HepG2 (cell line): ENCODE measurements around the gene SGPL1. TPM values are rescaled to one million over a fixed set of nuclear protein-coding genes. Genes with fewer than 3 reads are reported as not detected.

Experiments
- ATAC-seq: fragments of 200-7000 bp; cut with Tn5 transposase; 3 replicates; pipeline ENCODE4 v1.9.1; 2020; ENCODE audit warnings: mild to moderate bottlenecking, moderate library complexity
- BruUV-seq: library from RNA; stranded (reverse); fragments of 400-500 nt; replicated peaks from 2 replicates; lab custom pipeline; 2021; lab: Mats Ljungman, UMichigan
- CTCF ChIA-PET: fragments of 300-600 bp; formaldehyde crosslinking; extraction: SDS; loops from one replicate; lab custom pipeline; 2021; ENCODE audit warnings: low total read pairs, inconsistent platforms, low intra/inter-chr PET ratio; lab: Yijun Ruan, JAX
- POLR2A ChIA-PET: fragments of 350-600 bp; sonication (Branson Sonifier 250); formaldehyde crosslinking; loops from one replicate; lab custom pipeline; 2020; ENCODE audit warnings: antibody characterized with exemption, inconsistent platforms; lab: Yijun Ruan, JAX
- DNase-seq: peaks from one replicate; pipeline ENCODE4 v3.0.0-alpha.2; 2015; ENCODE audit warnings: low spot score
- FAIRE-seq: peaks from 3 replicates; lab custom pipeline; 2011; peaks lifted over from hg19 to GRCh38; lab: Jason Lieb, UNC
- H2AFZ ChIP-seq: one replicate; pipeline ENCODE4 v1.6.1; 2011; ENCODE audit warnings: low read length, inconsistent platforms
- H3K27ac ChIP-seq: fragments of 300-600 bp; 3 replicates; pipeline ENCODE4 v1.8.0; 2011; ENCODE audit warnings: mixed run types, mild to moderate bottlenecking, mixed read lengths, low read length, inconsistent platforms; ENCODE audit not compliant: insufficient read depth; ENCODE audit errors: extremely low read length
- H3K27me3 ChIP-seq, 2 experiments: fragments of 200-600 bp in 1 of 2; 2 replicates in 1 of 2; 3 replicates in 1 of 2; pipeline versions ENCODE4 v1.6.0 to v1.8.0; 2011; ENCODE audit warnings: low read length in 2 of 2, mild to moderate bottlenecking in 2 of 2, moderate library complexity in 2 of 2, inconsistent platforms in 1 of 2; ENCODE audit not compliant: insufficient read depth in 2 of 2, control insufficient read depth in 1 of 2
- H3K36me3 ChIP-seq, 2 experiments: fragments of 200-600 bp in 1 of 2; replicated peaks in 1 of 2; 2 replicates in 1 of 2; 3 replicates in 1 of 2; pipeline versions ENCODE4 v1.5.1 to v1.8.0; 2011; ENCODE audit warnings: low read length in 2 of 2, inconsistent platforms in 1 of 2; ENCODE audit not compliant: insufficient read depth in 2 of 2, control insufficient read depth in 1 of 2
- H3K4me1 ChIP-seq: 2 replicates; pipeline ENCODE4 v1.5.1; 2012; ENCODE audit warnings: low read length, inconsistent platforms; ENCODE audit not compliant: insufficient read depth
- H3K4me2 ChIP-seq: 2 replicates; pipeline ENCODE4 v1.6.0; 2011; ENCODE audit warnings: low read depth, low read length, inconsistent platforms
- H3K4me3 ChIP-seq, 3 experiments: fragments of 200-600 bp in 1 of 3; sonication (generic), shearing (Covaris generic) in 1 of 3; replicated peaks in 1 of 3; 2 replicates each; pipeline ENCODE4 v1.5.1; 2011 to 2016; ENCODE audit warnings: low read length in 3 of 3, inconsistent platforms in 2 of 3, low read depth in 2 of 3, mild to moderate bottlenecking in 2 of 3, control low read depth in 1 of 3, mixed read lengths in 1 of 3; ENCODE audit not compliant: insufficient read depth in 1 of 3
- H3K79me2 ChIP-seq: one replicate; pipeline ENCODE4 v1.6.1; 2011; ENCODE audit warnings: low read length, inconsistent platforms; ENCODE audit not compliant: insufficient read depth
- H3K9ac ChIP-seq: 2 replicates; pipeline ENCODE4 v1.6.0; 2011; ENCODE audit warnings: mild to moderate bottlenecking, low read depth, low read length, inconsistent platforms; ENCODE audit not compliant: insufficient read depth
- H3K9me3 ChIP-seq: 2 replicates; pipeline ENCODE4 v1.5.1; 2012; ENCODE audit warnings: mild to moderate bottlenecking, low read length
- H4K20me1 ChIP-seq: 2 replicates; pipeline ENCODE4 v1.6.0; 2011; ENCODE audit warnings: inconsistent platforms, mild to moderate bottlenecking, low read length, moderate library complexity; ENCODE audit not compliant: insufficient read depth
- ARNT2 ChIP-seq: sonication (generic); formaldehyde crosslinking; IDR thresholded peaks from 2 replicates; pipeline ENCODE4 v1.8.0; 2022; ENCODE audit warnings: mild to moderate bottlenecking, low read depth, missing genetic modification reagents, moderate library complexity
- ATF5 ChIP-seq: sonication (generic); formaldehyde crosslinking; IDR thresholded peaks from 2 replicates; pipeline ENCODE4 v1.4.0; 2020; ENCODE audit warnings: mild to moderate bottlenecking, low read depth, missing genetic modification reagents
- ATF6 ChIP-seq: sonication (generic); formaldehyde crosslinking; conservative IDR thresholded peaks from 2 replicates; pipeline ENCODE4 v1.4.0; 2020; ENCODE audit warnings: missing genetic modification reagents
- HMGXB3 ChIP-seq: sonication (generic); formaldehyde crosslinking; IDR thresholded peaks from 2 replicates; pipeline ENCODE4 v1.4.0; 2020; ENCODE audit warnings: missing genetic modification reagents, borderline replicate concordance
- IKZF4 ChIP-seq: sonication (generic); formaldehyde crosslinking; IDR thresholded peaks from 2 replicates; pipeline ENCODE4 v1.5.1; 2020; ENCODE audit warnings: borderline replicate concordance, mild to moderate bottlenecking, low read depth, missing genetic modification reagents; ENCODE audit errors: not compliant biosample characterization
- MAX ChIP-seq: IDR thresholded peaks from 2 replicates; pipeline ENCODE4 v1.6.1; 2012; ENCODE audit warnings: inconsistent platforms
- MZF1 ChIP-seq: sonication (generic); formaldehyde crosslinking; IDR thresholded peaks from 2 replicates; pipeline ENCODE4 v1.8.1; 2023; ENCODE audit warnings: mild to moderate bottlenecking, missing genetic modification reagents, borderline replicate concordance
- NFE2L2 ChIP-seq: fragments of 150-350 bp; IDR thresholded peaks from 2 replicates; pipeline ENCODE4 v1.6.1; 2014; ENCODE audit warnings: low read length
- NFYB ChIP-seq: sonication (generic); formaldehyde crosslinking; IDR thresholded peaks from 2 replicates; pipeline ENCODE4 v1.4.0; 2020; ENCODE audit warnings: missing genetic modification reagents
- PITX1 ChIP-seq: sonication (generic); formaldehyde crosslinking; IDR thresholded peaks from 2 replicates; pipeline ENCODE4 v1.5.1; 2020; ENCODE audit warnings: mild to moderate bottlenecking, missing genetic modification reagents
- RARA ChIP-seq: IDR thresholded peaks from 2 replicates; pipeline ENCODE4 v1.6.1; 2016; ENCODE audit warnings: missing genetic modification reagents, missing compliant biosample characterization
- YY1 ChIP-seq: IDR thresholded peaks from 2 replicates; pipeline ENCODE4 v1.6.1; 2011; ENCODE audit warnings: low read length, low read depth, moderate library complexity, mild to moderate bottlenecking; ENCODE audit not compliant: insufficient read depth, insufficient replicate concordance
- ZNF17 ChIP-seq: sonication (generic); formaldehyde crosslinking; IDR thresholded peaks from 2 replicates; pipeline ENCODE4 v1.5.0; 2020; ENCODE audit warnings: mild to moderate bottlenecking, missing genetic modification reagents
- ZNF430 ChIP-seq: sonication (generic); formaldehyde crosslinking; IDR thresholded peaks from 2 replicates; pipeline ENCODE4 v1.9.0; 2021; ENCODE audit warnings: mild to moderate bottlenecking, missing genetic modification reagents
- ZNF761 ChIP-seq: sonication (generic); formaldehyde crosslinking; conservative IDR thresholded peaks from 2 replicates; pipeline ENCODE4 v1.4.0; 2020; ENCODE audit warnings: mild to moderate bottlenecking, missing genetic modification reagents
- WGBS: methylation state at CpG from one replicate; pipeline ENCODE4 v1.1.6; 2017; ENCODE audit warnings: low lambda C conversion rate; 5-methylcytosine and 5-hydroxymethylcytosine counted together
- in situ Hi-C: cut with HindIII; loops from 2 replicates; pipeline ENCODE4 v1.10.0; 2017; ENCODE audit warnings: low pct_unique_long_range_greater_than_20kb; ENCODE audit not compliant: extremely low pct_ligation_motif_present
- intact Hi-C: fragments of 100-400 bp; cut with micrococcal nuclease; formaldehyde crosslinking; loops from one replicate; pipeline ENCODE4 v1.10.0; 2022; ENCODE audit not compliant: unreplicated experiment
- polyA plus RNA-seq, 8 experiments: library from polyadenylated mRNA; depleted of rRNA in 3 of 8; stranded (reverse) in 7 of 8; unstranded in 1 of 8; fragments of >200 nt; fragmentation: Illumina TruSeq in 4 of 8; extraction: Trizol in 4 of 8; gene quantifications; 2 replicates each; pipeline versions ENCODE4 v1.2.1 to v1.2.3, GENCODE V29; 2011 to 2016; ENCODE audit warnings: low read depth in 4 of 8, missing spikeins in 1 of 8, mixed read lengths in 1 of 8; ENCODE audit not compliant: insufficient read depth in 1 of 8
- total RNA-seq, 5 experiments: library from RNA; depleted of rRNA; stranded (reverse); fragments of >200 nt; fragmentation: Illumina TruSeq; extraction: Trizol; gene quantifications; 2 replicates each; pipeline ENCODE4 v1.2.3, GENCODE V29; 2016; ENCODE audit warnings: low read depth in 1 of 5
- TF ChIP-seq, protein P1 (sequence below): sonication (generic); formaldehyde crosslinking; IDR thresholded peaks from 2 replicates; pipeline ENCODE4 v1.4.0; 2020; ENCODE audit warnings: mild to moderate bottlenecking, missing genetic modification reagents

The SGPL1 gene
- total and polyA plus RNA-seq, 2 of the 13 experiments (the other 11 are each of a cell fraction or from before 2014, with no cell fraction given), result 17.6 to 25.0 TPM

- H3K4me3 ChIP-seq, result no peak overlapping the region
- H3K9ac ChIP-seq, result no peak overlapping the region
- H3K27ac ChIP-seq, result no peak overlapping the region
- DNase-seq (no peak), ATAC-seq (no peak), FAIRE-seq (no peak)
- H3K9me3 ChIP-seq, result no peaks in the 10 kb centered on the region
- no peaks in the 10 kb centered on the region for H3K27me3 ChIP-seq
- CTCF ChIA-PET, result no interaction called here
- in situ Hi-C loops (no loop called here), intact Hi-C loops (no loop called here)
- peaks cover 35% of the 10 kb centered on the region for H3K4me1 ChIP-seq
- POLR2A ChIA-PET, result no interaction called here
- no peak overlapping the region for H2AFZ ChIP-seq
- no peak overlapping the region for H3K4me2 ChIP-seq
- H3K79me2 ChIP-seq, result peaks cover 5% of the 10 kb centered on the region
- peaks cover 6 to 23% of the 10 kb centered on the region in 2 experiments; a peak in 3 of 5 replicates for H3K36me3 ChIP-seq
- 83% methylated on average over 2 of the region's 2 CpGs for WGBS
- no peaks in the 10 kb centered on the region for H4K20me1 ChIP-seq
- BruUV-seq, result no TSS peak
- TF ChIP-seq ZNF17 (CRISPR knock-in tag) (no peak), ATF6 (no peak), NFYB (CRISPR knock-in tag) (no peak), IKZF4 (CRISPR knock-in tag) (no peak), RARA (CRISPR knock-in tag) (no peak), MZF1 (CRISPR knock-in tag) (no peak), ZNF761 (CRISPR knock-in tag) (no peak), ZNF430 (no peak), ATF5 (CRISPR knock-in tag) (no peak), PITX1 (CRISPR knock-in tag) (no peak), HMGXB3 (CRISPR knock-in tag) (no peak), NFE2L2 (no peak), MAX (no peak), ARNT2 (CRISPR knock-in tag) (no peak), YY1 (no peak)
- TF ChIP-seq, protein P1, sequence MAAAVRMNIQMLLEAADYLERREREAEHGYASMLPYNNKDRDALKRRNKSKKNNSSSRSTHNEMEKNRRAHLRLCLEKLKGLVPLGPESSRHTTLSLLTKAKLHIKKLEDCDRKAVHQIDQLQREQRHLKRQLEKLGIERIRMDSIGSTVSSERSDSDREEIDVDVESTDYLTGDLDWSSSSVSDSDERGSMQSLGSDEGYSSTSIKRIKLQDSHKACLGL (CRISPR knock-in tag), result no peak
Observed at GRCh38 chr10:70843333-70843732, 27.6 kb downstream of the SGPL1 start.
